GM10248 (cell line): ENCODE results near the gene TAAR1.

ENCODE experiments used
- CTCF ChIA-PET: fragments of 300-600 bp; sonication (Branson Sonifier 250); formaldehyde crosslinking; extraction: SDS; loops from one replicate; lab custom pipeline; 2021; ENCODE audit warnings: antibody characterized with exemption; lab: Yijun Ruan, JAX
- POLR2A ChIA-PET: fragments of 350-650 bp; sonication (Branson Sonifier 250); formaldehyde crosslinking; extraction: SDS; loops from one replicate; lab custom pipeline; 2020; ENCODE audit warnings: antibody characterized with exemption; lab: Yijun Ruan, JAX
- DNase-seq: peaks from one replicate; pipeline ENCODE4 v3.0.0; 2012; ENCODE audit errors: extremely low spot score
- CTCF ChIP-seq: IDR thresholded peaks from 2 replicates; pipeline ENCODE4 v1.5.1; 2012; ENCODE audit warnings: mild to moderate bottlenecking, low read depth; ENCODE audit errors: extremely low read depth, missing control alignments, control extremely low read depth

Gene TAAR1

GRCh38 chr6:132669690-132670291 lies 10.8 kb upstream of the TAAR1 start:
- peak; percentile 36 for TF ChIP-seq CTCF
- CTCF ChIA-PET, result interaction anchor here (0.7 to 3.8 kb wide), 19 partner anchors 10 to 260 kb away, joined by 3 to 31 read pairs (median 3); partner anchors contain the start of genes SLC18B1 and TAAR1
- peak; percentile 29 for DNase-seq
- POLR2A ChIA-PET, result interaction anchor here (0.5 to 1.5 kb wide), 3 partner anchors 63 to 876 kb away, joined by 3 to 6 read pairs (median 4); partner anchors contain the start of gene RPS12

- TF ChIP-seq CTCF, result no peak
- DNase-seq, result no peak
- ChIA-PET POLR2A (no interaction called here), CTCF (interaction anchor here (0.8 kb wide), 1 partner anchor 97 kb away, joined by 3 read pairs; no protein-coding TSS in a partner anchor)
Measured at GRCh38 chr6:132666118-132666517, 7.1 kb upstream of the TAAR1 start.

- POLR2A ChIA-PET, result no interaction called here
- CTCF ChIA-PET, result no interaction called here
- TF ChIP-seq CTCF, result no peak
- no peak for DNase-seq
Measured at GRCh38 chr6:132664309-132665034, 5.5 kb upstream of the TAAR1 start.

- ChIA-PET CTCF (no interaction called here), POLR2A (no interaction called here)
- DNase-seq, result no peak
- no peak for TF ChIP-seq CTCF
Measured at GRCh38 chr6:132663661-132664060, 4.7 kb upstream of the TAAR1 start.

- ChIA-PET CTCF (interaction anchor here (2.4 to 4.1 kb wide), 2 partner anchors 8 to 11 kb away, joined by 5 to 25 read pairs; no protein-coding TSS in a partner anchor), POLR2A (no interaction called here)
- DNase-seq, result no peak
Measured at GRCh38 chr6:132661906-132662305, 2.9 kb upstream of the TAAR1 start.

More at GRCh38 chr6:132661906-132662305, 2.9 kb upstream of the TAAR1 start:
- no peak for TF ChIP-seq CTCF
